ENCODE data around the gene HMX2. TPM values are rescaled to one million over a fixed set of nuclear protein-coding genes. Genes with fewer than 3 reads are reported as not detected.
A peak's percentile ranks its signal among the peaks of the same experiment; 100 is the strongest.

Gene HMX2
- total and polyA plus RNA-seq, 5 experiments from 2014 or later, result not detected

DNA sequence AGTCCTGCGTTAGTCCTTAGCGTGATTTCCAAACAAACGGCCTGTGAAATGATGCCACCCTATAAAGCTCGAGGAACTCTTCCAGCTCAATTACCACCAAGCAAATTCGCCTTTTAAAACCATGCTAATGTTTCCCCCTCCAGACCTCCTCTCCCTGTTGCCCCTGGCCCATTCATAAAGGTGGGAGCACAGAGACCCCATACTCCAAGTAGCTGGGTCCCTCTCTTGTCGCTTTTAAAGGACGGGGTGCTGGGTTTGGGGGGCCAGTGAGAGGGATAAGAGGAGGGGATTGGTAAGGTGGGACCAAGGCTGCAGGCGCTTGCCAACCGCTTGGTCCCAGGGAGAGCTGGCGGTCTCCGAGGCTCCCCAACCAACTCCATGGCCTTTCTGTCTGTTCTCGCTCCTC is 1.2 kb downstream of the HMX2 start:
- peaks cover 0 to under 1% (median under 1%) of the 10 kb centered on the region in 3 donors for H3K36me3 Mint-ChIP-seq
- H3K27ac Mint-ChIP-seq, result peak overlapping the region in 1 of 10 donors; percentile 27
- POLR2A ChIA-PET, result no interaction called here
- DNase-seq (no peak), ATAC-seq (no peak)
- H3K9me3 Mint-ChIP-seq, result no peaks in the 10 kb centered on the region
- peaks cover 31 to 59% (median 48%) of the 10 kb centered on the region in 5 donors for H3K27me3 Mint-ChIP-seq
- peaks cover 22 to 66% (median 64%) of the 10 kb centered on the region in 4 donors for H3K4me1 Mint-ChIP-seq
- H3K4me3 Mint-ChIP-seq, result peak overlapping the region; percentile 55 to 87 (median 78)

DNA sequence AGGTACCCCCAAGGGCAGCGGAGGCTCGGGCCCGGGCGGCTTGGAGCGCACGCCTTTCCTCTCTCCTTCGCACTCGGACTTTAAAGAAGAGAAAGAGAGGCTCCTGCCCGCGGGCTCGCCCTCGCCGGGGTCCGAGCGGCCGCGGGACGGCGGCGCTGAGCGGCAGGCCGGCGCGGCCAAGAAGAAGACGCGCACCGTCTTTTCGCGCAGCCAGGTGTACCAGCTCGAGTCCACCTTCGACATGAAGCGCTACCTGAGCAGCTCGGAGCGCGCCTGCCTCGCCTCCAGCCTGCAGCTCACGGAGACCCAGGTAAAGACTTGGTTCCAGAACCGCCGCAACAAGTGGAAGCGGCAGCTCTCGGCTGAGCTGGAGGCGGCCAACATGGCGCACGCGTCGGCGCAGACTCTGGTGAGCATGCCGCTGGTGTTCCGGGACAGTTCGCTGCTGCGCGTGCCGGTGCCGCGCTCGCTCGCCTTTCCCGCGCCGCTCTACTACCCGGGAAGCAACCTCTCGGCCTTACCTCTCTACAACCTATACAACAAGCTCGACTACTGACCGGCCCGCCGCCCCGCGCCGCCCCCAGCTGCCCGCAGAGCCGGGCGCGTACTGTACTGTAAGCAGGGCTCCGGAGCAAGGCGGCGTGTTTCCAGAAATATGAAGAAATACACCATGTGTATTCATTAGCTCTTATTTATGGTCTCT is 1.8 kb downstream of the HMX2 start:
- Mint-ChIP-seq H3K27me3 (peaks cover 25 to 53% (median 43%) of the 10 kb centered on the region in 5 donors), H3K36me3 (peaks cover 0 to 2% (median 2%) of the 10 kb centered on the region in 3 donors), H3K4me3 (peak overlapping the region; percentile 77 to 87 (median 84)), H3K27ac (peak overlapping the region in 1 of 10 donors; percentile 58), H3K4me1 (peaks cover 23 to 64% (median 61%) of the 10 kb centered on the region in 4 donors), H3K9me3 (no peaks in the 10 kb centered on the region)
- POLR2A ChIA-PET, result no interaction called here
- DNase-seq (peak in 3 of 10 donors; percentile 35 to 50 (median 48)), ATAC-seq (no peak)

DNA sequence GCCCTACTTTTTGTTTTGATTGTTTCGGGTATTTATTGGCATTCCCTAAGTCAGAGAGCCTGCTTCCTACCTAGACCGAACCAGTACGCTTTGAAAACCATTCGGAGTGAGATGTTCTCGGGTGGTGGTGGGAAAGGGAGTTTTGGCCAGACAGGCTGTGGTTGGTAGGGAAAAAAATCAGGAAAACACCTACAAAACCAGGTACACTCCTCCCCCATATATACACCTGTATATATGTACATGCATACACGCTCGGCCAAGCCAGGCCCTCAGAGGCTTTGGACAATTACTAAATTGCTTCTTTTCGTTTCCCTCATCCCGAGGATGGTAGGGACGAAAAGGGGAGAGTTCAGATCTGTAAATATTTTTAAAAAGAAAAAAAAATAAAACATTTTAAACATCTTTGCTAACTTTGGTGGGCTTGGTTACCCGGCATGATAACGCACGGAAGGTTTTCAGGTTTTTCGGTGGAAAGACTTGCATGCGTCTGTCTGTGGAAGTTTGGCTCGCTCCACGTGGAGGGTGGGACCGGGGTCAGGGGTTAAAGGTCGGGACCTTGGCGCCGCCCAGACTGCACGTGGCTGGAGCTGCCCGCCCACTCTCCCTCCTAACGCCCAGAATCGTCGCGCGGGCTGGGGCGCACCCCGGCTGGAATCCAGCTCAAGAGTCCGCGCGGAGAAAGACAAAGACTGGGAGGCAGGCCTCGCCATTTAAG is 2.5 kb downstream of the HMX2 start:
- H3K27me3 Mint-ChIP-seq, result peaks cover 18 to 46% (median 35%) of the 10 kb centered on the region in 5 donors
- DNase-seq (no peak), ATAC-seq (no peak)
- no peaks in the 10 kb centered on the region for H3K9me3 Mint-ChIP-seq
- peaks cover 20 to 63% (median 58%) of the 10 kb centered on the region in 4 donors for H3K4me1 Mint-ChIP-seq
- peak overlapping the region; percentile 77 to 87 (median 84) for H3K4me3 Mint-ChIP-seq
- peak overlapping the region in 1 of 10 donors; percentile 58 for H3K27ac Mint-ChIP-seq
- POLR2A ChIA-PET, result interaction anchor here (0.8 to 0.9 kb wide), 2 partner anchors 9 to 16 kb away, joined by 3 read pairs; no protein-coding TSS in a partner anchor
- H3K36me3 Mint-ChIP-seq, result peaks cover 0 to 6% (median 2%) of the 10 kb centered on the region in 3 donors

DNA sequence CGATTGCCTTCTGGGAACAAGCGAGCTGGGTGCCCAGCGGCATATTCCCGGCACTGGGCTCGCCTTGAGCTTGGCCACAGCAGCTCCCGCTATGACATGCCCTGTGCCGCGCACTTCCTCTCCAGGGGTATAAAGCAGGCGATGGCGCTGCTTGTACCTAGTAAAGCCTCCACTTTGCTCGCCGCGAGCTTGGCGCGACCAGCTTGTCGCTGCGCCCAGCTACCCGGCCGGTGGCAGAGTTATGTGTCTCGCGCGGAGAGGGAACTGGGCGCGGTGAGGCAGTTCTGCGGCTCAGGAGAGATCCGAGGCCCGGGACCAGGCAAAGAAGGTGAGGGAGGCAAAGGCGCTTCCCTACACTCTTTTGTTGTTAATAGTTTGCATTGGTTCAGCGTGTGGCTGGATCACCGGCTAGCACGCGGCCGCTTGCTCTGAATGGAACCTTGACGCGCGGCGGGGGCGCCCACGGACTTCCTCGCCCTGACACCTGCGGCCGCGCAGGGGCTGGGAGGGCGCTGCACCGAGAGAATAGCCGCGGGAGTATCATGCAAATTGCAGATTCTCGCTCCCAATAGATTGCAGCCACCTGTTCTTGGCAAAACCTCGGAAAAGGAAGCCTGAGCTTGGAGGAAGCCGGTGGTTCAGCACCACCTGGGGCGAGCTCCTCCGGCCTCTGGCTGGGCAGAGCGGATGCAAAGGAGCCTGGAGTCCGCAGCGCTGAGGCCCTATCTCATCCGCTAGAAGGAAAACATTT is 3.2 kb downstream of the HMX2 start:
- Mint-ChIP-seq H3K36me3 (peaks cover 0 to 11% (median 4%) of the 10 kb centered on the region in 3 donors), H3K27me3 (peaks cover 13 to 40% (median 31%) of the 10 kb centered on the region in 5 donors), H3K4me3 (peak overlapping the region; percentile 77 to 87 (median 84)), H3K27ac (peak overlapping the region in 1 of 10 donors; percentile 50), H3K4me1 (peaks cover 22 to 61% (median 58%) of the 10 kb centered on the region in 4 donors), H3K9me3 (no peaks in the 10 kb centered on the region)
- POLR2A ChIA-PET, result interaction anchor here (0.7 to 0.9 kb wide), 3 partner anchors 10 to 115 kb away, joined by 3 read pairs; no protein-coding TSS in a partner anchor
- ATAC-seq (no peak), DNase-seq (peak in 1 of 10 donors; percentile 65)

DNA sequence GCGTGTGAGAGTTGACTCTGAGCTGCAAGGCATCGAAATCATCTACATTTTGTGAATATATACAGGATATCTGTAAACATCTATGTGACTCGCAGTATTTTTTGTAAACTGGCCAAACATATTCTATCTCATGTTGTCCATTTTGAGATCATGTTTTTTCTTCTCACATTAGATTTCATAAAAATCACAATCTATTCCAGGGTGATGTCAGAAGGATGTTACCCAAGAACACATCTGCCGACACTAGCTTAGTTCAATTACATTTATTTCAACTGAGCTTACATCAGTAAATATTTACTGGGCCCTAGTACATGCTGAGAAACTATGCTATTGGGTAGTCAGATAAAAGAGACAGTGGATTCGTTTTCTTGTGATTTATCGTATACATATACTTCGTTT is 3.8 kb downstream of the HMX2 start:
- Mint-ChIP-seq H3K36me3 (peaks cover 0 to 17% (median 7%) of the 10 kb centered on the region in 3 donors), H3K4me3 (peak overlapping the region; percentile 77 to 87 (median 84)), H3K27me3 (peaks cover 12 to 36% (median 29%) of the 10 kb centered on the region in 5 donors), H3K27ac (peak overlapping the region in 1 of 10 donors; percentile 50), H3K4me1 (peaks cover 22 to 64% (median 60%) of the 10 kb centered on the region in 4 donors), H3K9me3 (no peaks in the 10 kb centered on the region)
- POLR2A ChIA-PET, result interaction anchor here (0.7 kb wide), 1 partner anchor 115 kb away, joined by 3 read pairs; no protein-coding TSS in a partner anchor
- ATAC-seq (no peak), DNase-seq (no peak)

DNA sequence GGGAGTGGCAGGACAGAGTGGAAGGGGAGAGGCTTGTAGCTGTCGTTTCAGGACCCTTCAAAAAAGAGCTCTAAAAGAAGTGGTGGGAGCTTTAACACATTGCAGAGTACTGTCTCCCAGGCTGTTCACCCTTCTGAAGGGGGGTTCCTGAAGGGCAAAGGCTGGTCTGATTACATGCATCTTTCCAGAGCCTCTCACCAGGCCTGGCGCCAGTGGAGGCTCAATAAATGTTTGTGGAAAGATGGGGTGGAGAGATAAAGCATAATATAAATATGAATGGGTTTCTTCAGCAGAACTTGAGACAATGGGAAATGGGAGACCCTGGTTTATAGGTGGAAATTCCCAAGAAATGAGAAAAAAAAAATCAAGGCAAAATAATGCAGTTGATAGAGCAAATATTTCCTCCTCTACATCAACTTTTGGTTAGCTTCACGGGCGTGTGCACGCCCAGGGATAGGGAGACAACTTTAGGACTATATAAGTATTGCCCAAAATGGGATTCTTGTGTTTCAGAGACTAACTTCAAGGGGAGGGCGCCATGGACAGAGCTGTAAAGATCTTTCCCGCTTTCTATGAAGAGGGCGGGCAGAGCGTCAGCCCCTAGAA is 5.7 kb downstream of the HMX2 start:
- H3K4me1 Mint-ChIP-seq, result peaks cover 29 to 74% (median 73%) of the 10 kb centered on the region in 4 donors
- POLR2A ChIA-PET, result interaction anchor here (0.6 to 1.8 kb wide), 12 partner anchors 8 to 779 kb away, joined by 3 to 28 read pairs (median 4); partner anchors contain the start of genes C10orf88, IKZF5, PLEKHA1 and PSTK
- H3K36me3 Mint-ChIP-seq, result peaks cover 9 to 36% (median 19%) of the 10 kb centered on the region in 3 donors
- H3K4me3 Mint-ChIP-seq, result peak overlapping the region; percentile 94 to 100 (median 100)
- no peak for ATAC-seq
- peak overlapping the region; percentile 95 to 99 (median 98) for H3K27ac Mint-ChIP-seq
- H3K27me3 Mint-ChIP-seq, result peaks cover 5 to 26% (median 22%) of the 10 kb centered on the region in 5 donors
- H3K9me3 Mint-ChIP-seq, result no peaks in the 10 kb centered on the region
- no peak for DNase-seq

DNA sequence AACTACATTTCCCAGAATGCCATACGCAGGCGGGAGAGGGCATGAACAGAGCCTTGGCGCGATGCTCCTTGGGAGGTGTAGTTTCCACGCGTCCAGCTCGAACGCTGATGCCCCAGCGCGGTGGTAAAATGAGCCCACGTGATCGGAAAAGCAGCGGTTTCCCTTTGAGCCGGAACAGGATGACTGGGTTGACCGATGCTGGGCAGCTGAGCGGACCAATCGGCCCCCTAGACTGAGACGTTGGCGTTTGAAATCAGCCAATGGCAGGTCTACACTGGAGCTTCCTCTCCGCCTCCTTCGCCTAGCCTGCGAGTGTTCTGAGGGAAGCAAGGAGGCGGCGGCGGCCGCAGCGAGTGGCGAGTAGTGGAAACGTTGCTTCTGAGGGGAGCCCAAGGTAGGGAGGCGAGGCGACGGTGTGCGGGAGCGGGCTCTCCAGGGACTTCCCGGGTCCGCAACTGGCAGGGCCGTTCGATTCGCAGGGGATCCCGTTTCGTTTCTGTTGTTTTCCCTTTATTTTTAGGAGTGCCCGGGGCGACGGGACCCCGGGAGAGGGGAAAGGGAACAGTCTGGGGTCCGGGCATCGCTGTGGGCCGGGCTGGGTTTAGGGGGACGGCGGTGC is 6.3 kb downstream of the HMX2 start, which contains the start of gene BUB3:
BUB3 (plus strand) TSS at position 311 of the 619 bp plus-strand sequence. CDS start 516 bp downstream, outside the sequence.
- POLR2A ChIA-PET, result interaction anchor here (0.6 to 1.8 kb wide), 11 partner anchors 9 to 780 kb away, joined by 3 to 28 read pairs (median 4); partner anchors contain the start of genes C10orf88, IKZF5, PLEKHA1 and PSTK
- peaks cover 9 to 39% (median 19%) of the 10 kb centered on the region in 3 donors for H3K36me3 Mint-ChIP-seq

DNA sequence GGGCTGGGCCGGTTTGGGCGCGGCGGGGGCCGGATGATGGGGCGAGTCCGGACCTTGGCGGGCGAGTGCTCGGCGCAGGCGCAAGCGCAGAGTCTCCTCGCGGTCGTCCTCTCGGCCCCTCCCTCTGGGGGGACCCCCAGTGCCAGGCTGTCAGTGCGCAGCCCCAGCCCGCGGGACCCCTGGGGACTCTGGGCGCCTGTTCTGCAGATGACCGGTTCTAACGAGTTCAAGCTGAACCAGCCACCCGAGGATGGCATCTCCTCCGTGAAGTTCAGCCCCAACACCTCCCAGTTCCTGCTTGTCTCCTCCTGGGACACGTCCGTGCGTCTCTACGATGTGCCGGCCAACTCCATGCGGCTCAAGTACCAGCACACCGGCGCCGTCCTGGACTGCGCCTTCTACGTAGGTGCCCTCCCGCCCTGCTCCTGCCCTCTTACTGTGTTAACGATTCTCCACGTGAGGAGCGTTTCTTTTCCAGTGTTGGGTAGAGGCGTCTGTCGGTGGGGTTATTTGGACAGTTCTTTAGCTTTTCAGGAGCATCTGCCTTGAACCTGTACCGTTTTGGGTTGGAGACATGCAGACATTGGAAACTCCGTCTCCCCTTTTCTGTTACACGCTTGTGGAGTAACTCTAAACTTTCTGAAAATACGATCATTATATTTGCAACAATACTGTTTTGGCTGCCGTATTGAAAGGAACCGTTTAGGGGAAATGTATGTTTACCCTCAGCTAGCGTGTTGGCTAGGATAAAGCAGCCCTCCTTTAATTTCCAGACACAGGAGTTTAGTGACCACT is 7.0 kb downstream of the HMX2 start:
- Mint-ChIP-seq H3K4me1 (peaks cover 24 to 78% (median 76%) of the 10 kb centered on the region in 4 donors), H3K27me3 (peaks cover 0 to 17% (median 8%) of the 10 kb centered on the region in 5 donors), H3K4me3 (peak overlapping the region; percentile 94 to 100 (median 100)), H3K9me3 (no peaks in the 10 kb centered on the region), H3K36me3 (peaks cover 9 to 42% (median 19%) of the 10 kb centered on the region in 3 donors), H3K27ac (peak overlapping the region; percentile 89 to 99 (median 97))
- ATAC-seq (peak; percentile 15 to 29), DNase-seq (peak in 2 of 10 donors; percentile 28 to 46)
- POLR2A ChIA-PET, result interaction anchor here (1.0 to 1.8 kb wide), 6 partner anchors 9 to 780 kb away, joined by 3 to 28 read pairs (median 6); partner anchors contain the start of genes IKZF5 and PLEKHA1

More for the DNA sequence above, 6.3 kb downstream of the HMX2 start, which contains the start of gene BUB3:
- peaks cover 0 to 21% (median 16%) of the 10 kb centered on the region in 5 donors for H3K27me3 Mint-ChIP-seq
- no peaks in the 10 kb centered on the region for H3K9me3 Mint-ChIP-seq
- H3K27ac Mint-ChIP-seq, result peak within 1 kb of the TSS; percentile 95 to 99 (median 98)
- peaks cover 24 to 74% (median 72%) of the 10 kb centered on the region in 4 donors for H3K4me1 Mint-ChIP-seq
- peak within 1 kb of the TSS; percentile 94 to 100 (median 100) for H3K4me3 Mint-ChIP-seq
- ATAC-seq (peak; percentile 87 to 90), DNase-seq (peak; percentile 73 to 97 (median 90))

DNA sequence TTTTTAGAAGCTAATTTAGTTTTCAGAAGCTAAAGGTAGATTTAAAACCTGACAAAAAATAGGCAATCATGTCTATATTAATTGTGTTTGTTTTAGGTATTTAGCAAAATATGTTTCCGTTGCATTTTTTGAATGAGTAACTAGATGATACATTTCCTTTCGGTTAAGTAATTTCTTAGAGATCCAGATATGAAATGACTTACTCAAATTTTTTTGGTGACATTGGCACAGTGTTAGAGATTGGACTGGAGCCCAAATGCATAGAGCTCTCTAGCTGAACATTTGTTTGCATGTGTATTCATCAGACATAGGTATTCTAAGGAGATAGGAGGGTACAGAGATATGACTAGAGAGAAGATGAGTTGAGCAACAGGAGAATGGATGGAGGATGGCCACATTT is 8.1 kb downstream of the HMX2 start:
- no peak for ATAC-seq
- H3K36me3 Mint-ChIP-seq, result peaks cover 9 to 49% (median 19%) of the 10 kb centered on the region in 3 donors

DNA sequence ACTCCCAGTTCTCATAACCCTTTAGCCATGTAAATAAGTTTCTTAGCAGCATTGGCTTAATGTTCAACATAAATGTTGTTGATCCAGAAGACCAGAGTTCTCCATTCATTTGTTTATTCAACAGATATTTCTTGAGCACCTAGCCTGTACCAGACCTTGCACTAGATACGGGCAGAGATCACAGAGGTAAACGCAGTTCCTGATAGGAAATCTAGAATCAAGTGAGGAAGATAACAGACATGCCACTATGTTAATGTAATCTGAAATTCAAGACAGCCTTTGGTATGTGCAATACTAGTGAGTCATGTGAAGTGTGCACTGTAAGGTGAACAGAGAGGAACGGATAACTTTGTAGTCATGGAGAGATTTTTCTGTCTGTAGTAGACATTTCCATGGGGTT is 9.3 kb downstream of the HMX2 start:
- peaks cover 9 to 58% (median 25%) of the 10 kb centered on the region in 3 donors for H3K36me3 Mint-ChIP-seq
- peak overlapping the region in 9 of 10 donors; percentile 5 to 61 (median 31) for H3K4me3 Mint-ChIP-seq

More for the DNA sequence above, 8.1 kb downstream of the HMX2 start:
- POLR2A ChIA-PET, result no interaction called here
- Mint-ChIP-seq H3K4me1 (peaks cover 26 to 82% (median 78%) of the 10 kb centered on the region in 4 donors), H3K27me3 (peaks cover 0 to 9% (median 0%) of the 10 kb centered on the region in 5 donors), H3K27ac (peak overlapping the region in 4 of 10 donors; percentile 5 to 80 (median 46)), H3K4me3 (peak overlapping the region in 9 of 10 donors; percentile 15 to 100 (median 46)), H3K9me3 (no peaks in the 10 kb centered on the region)
- DNase-seq, result no peak

More for the DNA sequence above, 9.3 kb downstream of the HMX2 start:
- ATAC-seq (no peak), DNase-seq (no peak)
- H3K27me3 Mint-ChIP-seq, result no peaks in the 10 kb centered on the region
- peak overlapping the region in 5 of 10 donors; percentile 22 to 44 (median 28) for H3K27ac Mint-ChIP-seq
- H3K4me1 Mint-ChIP-seq, result peaks cover 26 to 83% (median 81%) of the 10 kb centered on the region in 4 donors
- POLR2A ChIA-PET, result no interaction called here
- H3K9me3 Mint-ChIP-seq, result no peaks in the 10 kb centered on the region

All from naive thymus-derived CD8-positive, alpha-beta T cell (primary cell).